Mucosa of rectum (tissue), 2 donors: ENCODE data around the gene TH.

Source experiments
- H3K27ac ChIP-seq, 2 donors: one replicate each; pipeline ENCODE4 v1.7.0; 2013; ENCODE audit warnings: inconsistent platforms in 2 of 2, low read depth in 2 of 2, low read length in 2 of 2
- H3K27me3 ChIP-seq, 2 donors: one replicate each; pipeline ENCODE4 v1.7.0; 2013; ENCODE audit warnings: low read length in 2 of 2; ENCODE audit not compliant: control insufficient read depth in 2 of 2, insufficient read depth in 2 of 2
- H3K36me3 ChIP-seq, 2 donors: one replicate each; pipeline ENCODE4 v1.7.0; 2013; ENCODE audit warnings: low read length in 2 of 2; ENCODE audit not compliant: control insufficient read depth in 2 of 2, insufficient read depth in 2 of 2
- H3K4me1 ChIP-seq, 2 donors: one replicate each; pipeline ENCODE4 v1.7.0; 2013; ENCODE audit warnings: low read length in 2 of 2, mild to moderate bottlenecking in 1 of 2; ENCODE audit not compliant: control insufficient read depth in 2 of 2, insufficient read depth in 2 of 2
- H3K4me3 ChIP-seq, 2 donors: one replicate each; pipeline ENCODE4 v1.7.0; 2013; ENCODE audit warnings: low read length in 2 of 2
- H3K9ac ChIP-seq, 2 donors: one replicate each; pipeline ENCODE4 v1.7.0; 2013; ENCODE audit warnings: low read length in 2 of 2, low read depth in 1 of 2, mild to moderate bottlenecking in 1 of 2
- H3K9me3 ChIP-seq, 2 donors: one replicate each; pipeline ENCODE4 v1.7.0; 2013; ENCODE audit warnings: low read length in 2 of 2; ENCODE audit not compliant: control insufficient read depth in 2 of 2
- donor health status: healthy.
- donor health status: Normal muscosa, but diverticular disease.

TH gene

GRCh38 chr11:2208691-2209369 lies 37.2 kb upstream of the TH start:
- Histone ChIP-seq H3K9me3 (no peaks in the 10 kb centered on the region), H3K27ac (no peak overlapping the region), H3K9ac (no peak overlapping the region), H3K4me1 (peaks cover 4 to 19% of the 10 kb centered on the region in 2 donors), H3K36me3 (no peaks in the 10 kb centered on the region), H3K4me3 (no peak overlapping the region), H3K27me3 (peaks cover 0 to 3% of the 10 kb centered on the region in 2 donors)

- Histone ChIP-seq H3K4me3 (no peak overlapping the region), H3K9me3 (no peaks in the 10 kb centered on the region), H3K27ac (no peak overlapping the region), H3K36me3 (no peaks in the 10 kb centered on the region), H3K4me1 (peaks cover 8 to 21% of the 10 kb centered on the region in 2 donors), H3K9ac (no peak overlapping the region), H3K27me3 (peaks cover 0 to 3% of the 10 kb centered on the region in 2 donors)
These were observed 36.4 kb upstream of the TH start for GRCh38 chr11:2207773-2208621.

GRCh38 chr11:2207212-2207611 lies 35.6 kb upstream of the TH start:
- peaks cover 0 to 3% of the 10 kb centered on the region in 2 donors for H3K27me3 ChIP-seq
- no peaks in the 10 kb centered on the region for H3K36me3 ChIP-seq
- no peak overlapping the region for H3K4me3 ChIP-seq
- no peak overlapping the region for H3K27ac ChIP-seq
- no peak overlapping the region for H3K9ac ChIP-seq
- H3K4me1 ChIP-seq, result peaks cover 8 to 26% of the 10 kb centered on the region in 2 donors
- H3K9me3 ChIP-seq, result no peaks in the 10 kb centered on the region

- Histone ChIP-seq H3K4me3 (no peak overlapping the region), H3K27ac (no peak overlapping the region), H3K27me3 (peaks cover 0 to 3% of the 10 kb centered on the region in 2 donors), H3K4me1 (peaks cover 9 to 23% of the 10 kb centered on the region in 2 donors), H3K9ac (no peak overlapping the region), H3K9me3 (no peaks in the 10 kb centered on the region), H3K36me3 (no peaks in the 10 kb centered on the region)
These were observed 34.5 kb upstream of the TH start for GRCh38 chr11:2205981-2206690.

GRCh38 chr11:2205214-2205720 lies 33.7 kb upstream of the TH start:
- H3K36me3 ChIP-seq, result no peaks in the 10 kb centered on the region
- peaks cover 0 to 3% of the 10 kb centered on the region in 2 donors for H3K27me3 ChIP-seq
- H3K4me3 ChIP-seq, result no peak overlapping the region
- H3K9ac ChIP-seq, result no peak overlapping the region
- H3K4me1 ChIP-seq, result peaks cover 9 to 19% of the 10 kb centered on the region in 2 donors
- H3K9me3 ChIP-seq, result no peaks in the 10 kb centered on the region
- H3K27ac ChIP-seq, result no peak overlapping the region

GRCh38 chr11:2204361-2205213 lies 33.0 kb upstream of the TH start:
- peak overlapping the region in 1 of 2 donors; percentile 48 for H3K27ac ChIP-seq
- no peak overlapping the region for H3K9ac ChIP-seq
- H3K36me3 ChIP-seq, result no peaks in the 10 kb centered on the region
- no peaks in the 10 kb centered on the region for H3K9me3 ChIP-seq
- peaks cover 9 to 13% of the 10 kb centered on the region in 2 donors for H3K4me1 ChIP-seq
- H3K4me3 ChIP-seq, result no peak overlapping the region
- peaks cover 0 to 2% of the 10 kb centered on the region in 2 donors for H3K27me3 ChIP-seq

GRCh38 chr11:2203440-2204259 lies 32.0 kb upstream of the TH start:
- H3K4me3 ChIP-seq, result no peak overlapping the region
- H3K27ac ChIP-seq, result peak overlapping the region; percentile 27 to 67
- no peak overlapping the region for H3K9ac ChIP-seq
- no peaks in the 10 kb centered on the region for H3K9me3 ChIP-seq
- H3K27me3 ChIP-seq, result no peaks in the 10 kb centered on the region
- H3K36me3 ChIP-seq, result no peaks in the 10 kb centered on the region
- H3K4me1 ChIP-seq, result peaks cover 9% of the 10 kb centered on the region in 2 donors

GRCh38 chr11:2202900-2203439 lies 31.4 kb upstream of the TH start:
- H3K27me3 ChIP-seq, result no peaks in the 10 kb centered on the region
- H3K4me3 ChIP-seq, result no peak overlapping the region
- no peaks in the 10 kb centered on the region for H3K36me3 ChIP-seq
- H3K4me1 ChIP-seq, result peaks cover 9% of the 10 kb centered on the region in 2 donors
- H3K9ac ChIP-seq, result peak overlapping the region in 1 of 2 donors; percentile 26
- H3K9me3 ChIP-seq, result no peaks in the 10 kb centered on the region
- H3K27ac ChIP-seq, result peak overlapping the region; percentile 63 to 68
